HepG2 (cell line): ENCODE data around the gene NPPB. TPM values are rescaled to one million over a fixed set of nuclear protein-coding genes. Genes with fewer than 3 reads are reported as not detected.

ENCODE experiments used
- ARID5B ChIP-seq: IDR thresholded peaks from 2 replicates; pipeline ENCODE4 v1.4.0; 2020; ENCODE audit warnings: mild to moderate bottlenecking, missing genetic modification reagents
- ELF3 ChIP-seq: IDR thresholded peaks from 2 replicates; pipeline ENCODE4 v1.6.1; 2016; ENCODE audit warnings: missing genetic modification reagents, missing compliant biosample characterization
- EP300 ChIP-seq, 3 experiments: sonication (generic) in 1 of 3; formaldehyde crosslinking in 1 of 3; IDR thresholded peaks; 2 replicates each; pipeline versions ENCODE4 v1.5.1 to v1.6.1; 2011 to 2020; ENCODE audit warnings: low read depth in 2 of 3, low read length in 2 of 3, borderline replicate concordance in 1 of 3, improper control_type of control experiment in 1 of 3, mild to moderate bottlenecking in 1 of 3, missing genetic modification reagents in 1 of 3, moderate library complexity in 1 of 3
- KLF13 ChIP-seq: sonication (generic); formaldehyde crosslinking; IDR thresholded peaks from 2 replicates; pipeline ENCODE4 v1.4.0; 2020; ENCODE audit warnings: mild to moderate bottlenecking, missing genetic modification reagents
- KMT2A ChIP-seq: sonication (generic); formaldehyde crosslinking; IDR thresholded peaks from 2 replicates; pipeline ENCODE4 v1.4.0; 2020; ENCODE audit warnings: missing genetic modification reagents
- MZF1 ChIP-seq: sonication (generic); formaldehyde crosslinking; IDR thresholded peaks from 2 replicates; pipeline ENCODE4 v1.8.1; 2023; ENCODE audit warnings: mild to moderate bottlenecking, missing genetic modification reagents, borderline replicate concordance
- NFE2L2 ChIP-seq: fragments of 150-350 bp; IDR thresholded peaks from 2 replicates; pipeline ENCODE4 v1.6.1; 2014; ENCODE audit warnings: low read length
- NR2C2 ChIP-seq: sonication (generic); formaldehyde crosslinking; IDR thresholded peaks from 2 replicates; pipeline ENCODE4 v1.4.0; 2020; ENCODE audit warnings: missing genetic modification reagents, mild to moderate bottlenecking, moderate library complexity, borderline replicate concordance
- PLRG1 ChIP-seq: fragments of 450-650 bp; conservative IDR thresholded peaks from 2 replicates; pipeline ENCODE4 v1.6.1; 2016
- SATB2 ChIP-seq: sonication (generic); formaldehyde crosslinking; IDR thresholded peaks from 2 replicates; pipeline ENCODE4 v1.5.0; 2020; ENCODE audit warnings: missing genetic modification reagents
- SIX1 ChIP-seq: sonication (generic); formaldehyde crosslinking; IDR thresholded peaks from 2 replicates; pipeline ENCODE4 v1.4.0; 2020; ENCODE audit warnings: missing genetic modification reagents, borderline replicate concordance
- SMC3 ChIP-seq: IDR thresholded peaks from 2 replicates; pipeline ENCODE4 v1.6.1; 2011; ENCODE audit warnings: low read length, improper control_type of control experiment
- SYNCRIP ChIP-seq: fragments of 200-400 bp; formaldehyde crosslinking; IDR thresholded peaks from 2 replicates; pipeline ENCODE4 v1.6.1; 2018; ENCODE audit warnings: mild to moderate bottlenecking, low read depth, low read length; ENCODE audit not compliant: insufficient read depth
- XRCC5 ChIP-seq: fragments of 200-400 bp; formaldehyde crosslinking; optimal IDR thresholded peaks from 2 replicates; pipeline ENCODE3; 2017; ENCODE audit warnings: mild to moderate bottlenecking, low read length
- ZEB1 ChIP-seq: IDR thresholded peaks from 2 replicates; pipeline ENCODE4 v1.6.1; 2012; ENCODE audit warnings: mild to moderate bottlenecking, low read depth, inconsistent platforms; ENCODE audit not compliant: insufficient replicate concordance
- ZNF558 ChIP-seq: sonication (generic); formaldehyde crosslinking; IDR thresholded peaks from 2 replicates; pipeline ENCODE4 v1.9.0; 2022; ENCODE audit warnings: mild to moderate bottlenecking, missing genetic modification reagents, borderline replicate concordance
- ZNF609 ChIP-seq: sonication (generic); formaldehyde crosslinking; IDR thresholded peaks from 2 replicates; pipeline ENCODE4 v1.4.0; 2020; ENCODE audit warnings: mild to moderate bottlenecking, missing genetic modification reagents, borderline replicate concordance
- ZNF687 ChIP-seq: sonication (generic); formaldehyde crosslinking; IDR thresholded peaks from 2 replicates; pipeline ENCODE4 v1.5.1; 2020; ENCODE audit warnings: mild to moderate bottlenecking, missing genetic modification reagents, moderate library complexity
- ZNF7 ChIP-seq: IDR thresholded peaks from 2 replicates; pipeline ENCODE4 v1.6.1; 2016; ENCODE audit warnings: missing biosample characterization, missing genetic modification reagents
- polyA plus RNA-seq, 8 experiments: library from polyadenylated mRNA; depleted of rRNA in 3 of 8; stranded (reverse) in 7 of 8; unstranded in 1 of 8; fragments of >200 nt; fragmentation: Illumina TruSeq in 4 of 8; extraction: Trizol in 4 of 8; gene quantifications; 2 replicates each; pipeline versions ENCODE4 v1.2.1 to v1.2.3, GENCODE V29; 2011 to 2016; ENCODE audit warnings: low read depth in 4 of 8, missing spikeins in 1 of 8, mixed read lengths in 1 of 8; ENCODE audit not compliant: insufficient read depth in 1 of 8
- total RNA-seq, 5 experiments: library from RNA; depleted of rRNA; stranded (reverse); fragments of >200 nt; fragmentation: Illumina TruSeq; extraction: Trizol; gene quantifications; 2 replicates each; pipeline ENCODE4 v1.2.3, GENCODE V29; 2016; ENCODE audit warnings: low read depth in 1 of 5

Gene NPPB
- total and polyA plus RNA-seq, 2 of the 13 experiments (the other 11 are each of a cell fraction or from before 2014, with no cell fraction given), result 1.9 TPM; not detected in 1

- TF ChIP-seq ARID5B, result no peak
- peak; percentile 84 for TF ChIP-seq SMC3
- TF ChIP-seq MZF1 (CRISPR knock-in tag), result no peak
- no peak for TF ChIP-seq ELF3 (CRISPR knock-in tag)
- no peak for TF ChIP-seq SIX1 (CRISPR knock-in tag)
- peak; percentile 40 for TF ChIP-seq ZEB1
- TF ChIP-seq SATB2 (CRISPR knock-in tag), result no peak
- peak; percentile 65 for TF ChIP-seq ZNF687 (CRISPR knock-in tag)
- no peak for TF ChIP-seq NFE2L2
- no peak for TF ChIP-seq ZNF609 (CRISPR knock-in tag)
- TF ChIP-seq NR2C2 (CRISPR knock-in tag), result no peak
- no peak for TF ChIP-seq EP300 (IDR thresholded peaks at IDR 0.05; ENCODE audit: low read depth in 2 of 2, low read length in 2 of 2)
- TF ChIP-seq EP300 (CRISPR knock-in tag; IDR thresholded peaks at IDR 0.05; ENCODE audit: borderline replicate concordance), result no peak
- no peak for TF ChIP-seq ZNF558 (CRISPR knock-in tag)
- no peak for TF ChIP-seq SYNCRIP
- TF ChIP-seq PLRG1, result no peak
- TF ChIP-seq ZNF7 (CRISPR knock-in tag), result no peak
- TF ChIP-seq XRCC5, result peak; percentile 71
- TF ChIP-seq KLF13 (CRISPR knock-in tag), result no peak
- TF ChIP-seq KMT2A (CRISPR knock-in tag), result no peak
Measured at GRCh38 chr1:11893907-11894251, 35.1 kb upstream of the NPPB start (continued).
